Right renal pelvis (tissue), 4 donors: Measurements from ENCODE around the gene ALOX12B. TPM values are rescaled to one million over a fixed set of nuclear protein-coding genes. Genes with fewer than 3 reads are reported as not detected.
"Not testable (repeated sequence)": the region's sequence is repeated elsewhere in the genome, so short reads cannot be mapped to it uniquely, and the experiment has no call there.

Experiments
- DNase-seq, 4 donors: peaks; one replicate each; pipeline ENCODE4 v3.0.0-alpha.2; 2013; ENCODE audit warnings: low read depth in 4 of 4, low spot score in 3 of 4, missing footprints in 1 of 4
- polyA plus RNA-seq, 4 donors: library from polyadenylated mRNA; unstranded; fragments of 120-200 nt; gene quantifications; one replicate each; pipeline ENCODE4 v1.2.1, GENCODE V29; 2013; ENCODE audit not compliant: insufficient read length in 4 of 4

Gene ALOX12B
- polyA plus RNA-seq, 4 donors = 0.62 to 1.1 (median 0.71) TPM

DNA sequence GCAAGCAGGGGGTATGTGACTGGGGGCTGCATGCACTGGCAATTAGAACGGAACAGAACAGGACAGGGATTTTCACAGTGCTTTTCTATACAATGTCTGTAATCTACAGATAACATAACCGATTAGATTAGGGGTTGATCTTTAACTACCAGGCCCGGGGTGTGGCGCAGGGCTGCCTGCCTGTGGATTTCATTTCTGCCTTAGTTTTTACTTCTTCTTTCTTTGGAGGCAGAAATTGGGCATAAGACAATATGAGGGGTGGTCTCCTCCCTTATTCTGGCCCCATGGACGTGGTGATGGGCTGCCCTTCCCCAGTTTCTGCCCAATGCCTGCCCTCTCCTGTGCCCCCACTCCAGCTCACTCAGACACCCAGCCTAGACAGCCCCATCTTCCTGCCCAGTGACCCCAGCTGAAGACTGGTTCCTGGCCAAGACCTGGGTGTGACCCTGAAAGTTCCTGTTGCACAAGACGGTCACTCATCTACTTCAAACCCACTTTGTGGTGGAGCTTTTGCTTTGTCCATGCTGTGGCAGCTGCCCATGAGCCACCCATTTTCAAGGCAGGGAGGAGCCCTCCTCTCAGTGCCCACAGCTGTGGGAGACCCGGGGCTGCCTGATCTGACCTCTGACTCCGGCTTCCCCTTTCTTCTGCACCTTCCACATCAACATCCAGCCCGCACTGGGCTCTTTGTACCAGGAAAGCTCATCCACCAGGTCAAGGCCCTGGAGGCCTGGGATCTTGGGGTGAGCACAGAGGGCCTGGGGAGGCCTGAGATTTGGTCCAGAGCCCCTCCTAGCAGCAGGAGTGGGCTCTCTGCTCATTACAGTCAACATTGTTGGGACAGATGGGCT, 18.6 kb downstream of the ALOX12B start:
- DNase-seq = no peak

DNA sequence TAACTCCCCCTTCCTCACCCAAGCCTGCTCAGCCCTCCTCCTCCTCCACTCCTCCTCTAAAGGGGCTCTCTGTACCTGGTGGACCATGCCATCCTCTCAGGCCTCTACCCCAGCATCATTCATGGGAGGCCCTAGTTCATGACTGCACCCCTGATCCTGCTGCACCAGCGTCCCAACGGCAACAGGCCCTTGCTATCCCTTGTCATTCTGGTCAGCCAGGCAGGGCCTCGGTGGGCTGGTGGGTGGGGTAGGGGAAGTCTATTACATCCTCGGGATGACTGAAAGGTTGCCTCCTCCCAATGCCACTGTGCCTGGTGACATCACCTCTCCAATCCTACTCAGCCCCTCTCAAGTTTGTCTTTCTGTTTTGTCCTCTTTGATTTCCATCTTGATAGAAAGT, 19.7 kb downstream of the ALOX12B start:
- no peak for DNase-seq

DNA sequence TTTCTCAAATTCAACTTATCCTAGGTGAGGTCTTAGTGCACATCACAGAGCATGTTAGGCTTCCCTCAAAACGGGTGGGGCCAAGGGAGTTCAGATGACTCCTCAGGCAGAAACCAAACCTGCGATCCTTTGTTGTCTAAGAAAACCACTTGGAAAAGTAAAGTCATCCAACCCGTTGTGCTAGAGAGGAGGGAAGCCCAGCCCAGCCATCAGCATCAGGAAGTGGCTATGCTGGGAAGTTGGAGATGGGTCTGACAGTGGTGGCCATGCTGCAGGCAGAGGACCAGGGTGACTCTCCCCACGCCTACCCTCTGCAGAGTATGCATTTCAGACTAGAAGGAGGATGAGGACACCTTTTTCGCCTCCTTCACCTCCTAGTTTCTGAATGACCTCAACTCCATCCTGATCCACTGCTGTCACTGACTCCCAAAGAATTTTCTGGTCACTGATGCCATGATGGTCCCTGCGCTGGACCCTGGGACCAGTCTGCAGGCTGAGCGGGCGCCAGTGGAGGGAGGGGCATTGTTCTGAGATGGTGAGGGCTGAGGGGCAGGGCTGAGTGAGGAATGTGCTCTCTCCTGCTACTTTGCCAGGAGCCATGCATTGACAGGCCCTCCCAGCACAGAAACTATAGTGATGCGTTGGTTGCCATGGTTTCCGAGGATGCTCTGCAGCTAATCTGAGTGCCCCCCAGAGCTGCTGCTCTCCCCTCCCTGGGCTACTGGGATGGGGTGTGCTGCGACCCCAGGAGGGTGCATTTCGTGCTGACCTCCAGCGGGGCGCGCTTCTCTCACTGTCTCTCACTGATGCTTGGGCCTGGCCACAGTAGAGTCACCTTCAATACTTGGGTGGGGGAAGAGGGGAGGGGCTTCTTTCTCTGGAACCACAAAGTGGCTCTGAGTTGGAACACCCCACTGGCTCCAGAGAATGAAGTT, 20.4 kb downstream of the ALOX12B start:
- DNase-seq = no peak

DNA sequence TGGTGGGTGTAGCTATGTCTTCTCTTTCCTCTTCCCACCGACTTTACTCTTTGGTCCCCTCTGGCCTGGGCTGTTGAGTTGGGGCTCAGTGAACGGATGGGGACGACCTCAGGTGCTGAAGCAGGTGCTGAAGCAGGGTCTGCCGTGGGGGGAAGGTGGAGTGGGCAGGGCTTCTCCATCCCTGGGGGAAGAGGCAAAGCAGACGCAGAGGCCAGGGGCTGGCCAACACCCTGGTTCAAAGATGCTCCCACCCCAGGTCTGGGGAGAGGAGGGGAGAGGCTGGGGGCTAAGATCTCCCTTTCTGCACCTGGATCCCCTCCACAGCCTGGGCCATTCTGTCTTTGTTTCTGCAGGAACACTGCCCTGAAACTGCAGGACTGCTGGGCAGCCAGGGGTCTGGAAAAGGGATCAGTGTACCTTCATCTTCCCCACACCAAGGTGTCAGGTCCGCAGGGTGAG, 22.9 kb downstream of the ALOX12B start:
- no peak for DNase-seq

DNA sequence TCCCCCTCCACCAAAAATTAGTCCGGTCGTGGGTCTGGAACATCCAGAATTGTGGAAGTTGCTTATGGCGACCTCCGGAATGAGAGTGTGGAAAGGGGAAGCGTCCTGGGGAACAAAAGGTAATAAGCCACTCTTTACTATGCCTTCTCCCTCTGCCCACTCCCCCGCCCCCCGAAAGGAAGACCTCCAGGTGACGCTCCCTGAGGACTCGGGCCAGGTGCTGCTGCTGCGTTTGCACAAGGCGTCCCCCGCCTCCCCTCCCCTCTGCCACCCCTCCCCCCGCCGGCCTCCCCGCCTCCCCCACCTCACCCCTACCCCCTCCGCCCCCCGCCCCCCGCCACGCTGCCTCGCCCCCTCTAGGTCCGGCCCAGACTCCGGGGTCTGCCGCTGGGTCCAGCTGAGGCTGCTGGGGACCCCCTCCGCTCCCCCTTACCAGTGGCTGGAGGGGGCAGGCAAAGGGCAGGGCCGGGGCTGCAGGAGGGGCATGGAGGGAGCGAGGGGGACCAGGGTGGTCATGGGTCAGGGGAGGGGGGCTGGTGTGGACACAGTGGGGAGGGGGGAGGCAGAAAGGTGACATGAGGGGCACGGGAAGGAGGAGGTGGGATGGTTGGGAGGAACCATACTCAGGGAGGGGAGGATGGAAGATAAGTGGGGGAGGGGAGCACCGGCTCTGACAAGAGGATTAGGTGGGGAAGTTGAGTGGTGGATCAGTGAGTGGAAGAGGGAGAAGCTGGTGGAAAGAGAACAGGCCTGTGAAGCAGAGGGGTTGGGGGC, 23.6 kb downstream of the ALOX12B start:
- DNase-seq = no peak

DNA sequence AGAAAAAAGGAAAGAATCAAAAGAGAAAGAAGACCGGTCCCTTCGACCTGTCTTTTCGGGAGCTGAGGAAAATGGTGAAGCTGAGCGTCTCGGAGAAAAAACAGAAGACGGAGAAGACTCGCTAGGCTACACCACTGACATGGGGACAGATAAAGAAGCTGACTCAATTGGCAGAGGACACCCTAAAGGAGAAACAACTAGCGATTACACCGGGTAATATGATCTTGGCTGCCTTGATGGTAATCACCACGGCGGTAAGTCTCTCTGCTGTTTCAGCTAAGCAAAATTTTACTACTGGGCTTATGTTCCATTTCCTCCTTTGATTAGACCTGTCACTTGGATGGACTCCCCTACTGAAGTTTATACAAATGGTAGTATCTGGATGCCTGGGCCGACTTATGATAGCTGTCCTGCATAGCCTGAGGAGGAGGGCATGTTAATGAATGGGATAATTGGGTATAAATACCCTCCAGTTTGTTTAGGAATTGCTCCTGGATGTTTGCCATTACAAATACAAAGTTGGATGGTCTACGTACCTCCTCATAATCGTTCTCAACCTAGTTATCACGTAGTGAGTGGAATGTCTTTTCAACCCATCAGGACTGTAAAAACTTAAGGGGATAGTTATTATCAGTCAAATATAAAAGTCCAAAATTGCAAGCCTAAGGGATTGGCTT, 24.6 kb downstream of the ALOX12B start:
- no peak for DNase-seq

DNA sequence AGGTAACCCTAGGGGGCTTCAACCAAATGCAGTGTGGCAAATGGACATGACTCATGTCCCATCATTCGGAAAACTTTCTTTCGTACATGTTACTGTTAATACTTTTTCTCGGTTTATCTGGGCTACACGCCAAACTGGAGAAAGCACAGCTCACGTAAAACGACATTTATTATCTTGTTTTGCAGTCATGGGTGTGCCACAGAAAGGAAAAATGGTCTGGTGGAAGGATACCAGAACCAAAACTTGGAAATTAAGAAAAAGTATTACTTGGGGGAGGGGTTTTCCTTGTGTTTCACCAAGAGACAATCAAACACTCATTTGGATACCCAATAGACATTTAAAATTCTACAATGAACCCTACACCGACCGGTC, 25.1 kb downstream of the ALOX12B start:
- no peak for DNase-seq

DNA sequence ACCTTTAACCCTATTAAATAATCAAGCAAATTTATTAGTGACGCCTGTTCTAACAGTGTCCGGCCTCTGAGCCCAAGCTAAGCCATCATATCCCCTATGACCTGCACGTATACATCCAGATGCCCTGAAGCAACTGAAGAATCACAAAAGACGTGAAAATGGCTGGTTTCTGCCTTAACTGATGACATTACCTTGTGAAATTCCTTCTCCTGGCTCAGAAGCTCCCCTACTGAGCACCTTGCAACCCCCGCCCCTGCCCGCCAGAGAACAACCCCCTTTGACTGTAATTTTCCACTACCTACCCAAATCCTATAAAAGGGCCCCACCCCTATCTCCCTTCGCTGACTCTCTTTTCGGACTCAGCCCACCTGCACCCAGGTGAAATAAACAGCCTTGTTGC, 25.7 kb downstream of the ALOX12B start:
- DNase-seq = not testable (repeated sequence)

DNA sequence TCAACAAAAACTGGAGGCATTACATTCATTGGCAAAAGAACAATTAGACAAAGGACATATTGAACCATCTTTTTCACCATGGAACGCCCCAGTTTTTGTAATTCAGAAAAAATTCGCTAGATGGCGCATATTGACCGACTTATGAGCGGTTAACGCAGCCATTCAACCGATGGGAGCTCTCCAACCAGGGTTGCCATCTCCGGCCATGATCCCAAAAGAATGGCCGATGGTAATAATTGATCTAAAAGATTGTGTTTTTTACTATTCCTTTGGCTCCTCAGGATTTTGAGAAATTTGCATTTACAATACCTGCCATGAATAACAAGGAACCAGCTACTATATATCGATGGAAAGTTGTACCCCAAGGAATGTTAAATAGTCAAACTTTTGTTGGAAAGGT, 27.2 kb downstream of the ALOX12B start:
- no peak for DNase-seq

DNA sequence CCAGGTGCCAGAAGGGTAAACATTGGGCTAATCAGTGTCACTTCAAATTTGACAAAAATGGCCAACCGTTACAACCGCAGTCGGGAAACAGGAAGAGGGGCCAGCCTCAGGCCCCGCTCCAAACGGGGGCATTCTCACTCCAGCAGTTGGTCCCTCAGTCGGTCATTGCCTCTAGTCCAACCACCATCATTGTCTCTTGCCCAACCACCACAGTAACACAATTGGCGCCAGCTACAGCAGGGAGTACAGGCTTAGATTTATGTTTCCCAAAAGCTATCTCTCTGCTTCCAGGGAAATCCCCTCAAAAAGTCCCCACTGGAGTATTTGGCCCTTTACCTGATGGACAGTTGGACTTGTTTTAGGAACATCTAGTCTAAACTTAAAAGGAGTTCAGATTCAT, 28.4 kb downstream of the ALOX12B start:
- no peak for DNase-seq

DNA sequence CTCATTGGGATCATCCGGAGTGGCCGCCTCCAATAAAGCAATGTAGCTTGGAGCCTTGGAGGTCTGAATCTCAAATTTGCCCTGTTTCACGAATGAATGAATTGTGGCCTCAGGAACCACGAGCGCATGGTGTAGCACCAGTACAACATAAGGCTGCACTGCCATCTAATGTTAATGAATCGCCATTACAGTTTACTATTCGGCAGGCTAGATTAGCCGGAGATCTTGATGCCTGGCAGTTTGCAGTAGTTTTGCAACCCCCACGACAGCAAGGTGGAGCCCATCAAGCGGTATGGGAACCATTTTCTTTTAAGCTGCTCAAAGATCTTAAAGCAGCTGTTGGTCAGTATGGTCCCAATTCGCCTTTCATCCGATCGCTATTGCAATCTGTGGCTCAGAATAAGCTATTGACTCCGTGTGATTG, 29.8 kb downstream of the ALOX12B start:
- peak in 3 of 4 donors; percentile 66 to 72 (median 69) for DNase-seq

DNA sequence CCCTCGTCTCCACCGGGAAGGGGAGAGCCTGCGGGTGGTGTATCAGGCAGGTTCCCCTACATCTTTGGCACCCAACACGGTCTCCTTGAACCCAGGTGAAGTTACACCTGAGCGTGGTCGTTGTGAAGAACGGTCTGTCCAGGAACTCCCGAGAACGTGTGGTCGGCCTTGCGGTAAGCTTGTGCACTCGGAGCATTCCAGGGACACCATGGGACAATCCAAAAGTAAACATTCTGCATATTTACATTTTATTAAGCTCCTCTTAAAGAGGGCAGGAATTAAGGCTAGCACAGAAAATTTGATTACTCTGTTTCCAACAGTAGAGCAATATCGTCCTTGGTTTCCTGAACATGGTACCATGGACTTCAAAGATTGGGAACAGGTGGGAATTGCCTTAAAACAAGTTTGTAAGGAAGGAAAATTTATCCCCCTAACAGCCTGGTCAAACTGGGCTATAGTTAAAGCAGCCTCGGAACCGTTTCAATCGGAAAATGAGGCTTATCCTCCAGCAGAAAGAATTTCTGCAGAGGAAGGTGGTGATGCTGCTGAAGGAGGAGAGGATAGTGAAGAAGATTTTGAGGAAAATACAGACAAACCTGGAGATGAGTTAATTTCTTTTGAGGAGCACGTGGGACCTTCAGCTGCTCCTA, 30.4 kb downstream of the ALOX12B start:
- DNase-seq = no peak

DNA sequence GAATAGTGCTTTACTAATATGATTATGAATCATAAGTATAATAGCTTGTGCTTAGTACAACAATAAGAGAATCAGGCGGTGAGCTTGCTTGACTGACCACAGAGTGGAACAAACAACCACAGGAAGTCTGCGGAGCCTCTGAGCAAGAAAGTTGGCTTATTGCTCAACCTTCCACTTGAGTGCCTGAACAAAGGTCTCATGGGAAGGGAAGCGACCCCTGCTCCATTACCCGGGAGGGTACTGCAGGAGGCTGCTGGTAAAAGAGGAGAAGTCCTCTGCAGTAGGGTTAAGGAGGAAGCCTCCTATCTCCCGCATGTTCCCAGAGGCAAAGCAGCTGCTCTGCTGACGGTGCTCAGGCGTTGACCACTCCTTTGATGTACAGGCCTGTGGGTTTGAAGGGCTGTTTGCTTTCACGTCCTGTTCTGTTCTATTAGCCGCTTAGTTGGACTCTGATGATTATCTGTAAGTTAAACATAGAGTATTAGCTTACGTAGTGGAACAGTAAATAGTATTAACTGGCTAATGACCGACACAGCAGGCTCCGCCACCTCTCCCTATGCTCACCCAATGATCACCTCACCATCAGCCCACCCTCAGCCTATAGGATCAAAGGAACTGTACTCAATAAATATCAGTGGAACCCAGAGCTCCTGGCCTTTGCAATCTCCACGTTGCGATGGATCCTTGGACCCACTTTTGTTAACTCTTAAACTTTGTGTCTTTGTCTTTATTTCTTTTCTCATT, 31.1 kb downstream of the ALOX12B start:
- DNase-seq = no peak

DNA sequence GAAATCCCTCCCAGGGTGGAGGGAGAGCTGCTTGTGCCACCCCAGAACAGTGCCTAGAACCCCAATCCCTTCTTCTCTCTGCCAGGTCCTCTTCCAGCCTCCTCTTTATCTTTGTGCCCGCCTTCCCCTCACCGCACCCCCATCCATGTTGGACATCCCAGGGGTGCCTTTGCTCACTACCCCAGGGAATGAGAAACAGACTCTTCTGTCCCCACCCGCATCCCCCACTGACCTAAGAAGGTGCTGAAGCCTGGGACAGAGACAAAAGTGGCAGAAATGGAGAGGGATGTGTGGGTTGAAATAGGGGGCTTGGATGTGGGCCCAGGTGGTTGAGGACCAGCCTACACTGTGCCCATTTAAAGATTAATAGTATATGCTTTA, 31.7 kb downstream of the ALOX12B start:
- no peak for DNase-seq

DNA sequence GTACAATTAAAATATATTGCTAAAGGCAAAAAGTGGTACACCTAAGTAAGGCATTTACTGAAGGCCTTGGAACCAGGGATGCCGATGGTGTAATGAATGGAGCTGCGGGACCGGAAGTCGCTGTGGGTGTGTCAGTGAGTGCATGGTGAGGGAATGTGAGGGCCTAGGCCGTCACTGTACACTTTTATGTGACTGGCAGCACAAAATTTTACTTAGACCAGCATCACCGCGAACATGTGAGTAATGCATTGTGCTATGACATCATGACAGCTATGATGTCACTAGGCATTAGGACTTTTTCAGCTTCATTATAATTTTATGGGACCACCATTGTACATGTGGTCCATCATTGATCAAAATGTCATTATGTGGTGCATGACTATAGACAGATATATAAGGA, 33.9 kb downstream of the ALOX12B start:
- no peak for DNase-seq

DNA sequence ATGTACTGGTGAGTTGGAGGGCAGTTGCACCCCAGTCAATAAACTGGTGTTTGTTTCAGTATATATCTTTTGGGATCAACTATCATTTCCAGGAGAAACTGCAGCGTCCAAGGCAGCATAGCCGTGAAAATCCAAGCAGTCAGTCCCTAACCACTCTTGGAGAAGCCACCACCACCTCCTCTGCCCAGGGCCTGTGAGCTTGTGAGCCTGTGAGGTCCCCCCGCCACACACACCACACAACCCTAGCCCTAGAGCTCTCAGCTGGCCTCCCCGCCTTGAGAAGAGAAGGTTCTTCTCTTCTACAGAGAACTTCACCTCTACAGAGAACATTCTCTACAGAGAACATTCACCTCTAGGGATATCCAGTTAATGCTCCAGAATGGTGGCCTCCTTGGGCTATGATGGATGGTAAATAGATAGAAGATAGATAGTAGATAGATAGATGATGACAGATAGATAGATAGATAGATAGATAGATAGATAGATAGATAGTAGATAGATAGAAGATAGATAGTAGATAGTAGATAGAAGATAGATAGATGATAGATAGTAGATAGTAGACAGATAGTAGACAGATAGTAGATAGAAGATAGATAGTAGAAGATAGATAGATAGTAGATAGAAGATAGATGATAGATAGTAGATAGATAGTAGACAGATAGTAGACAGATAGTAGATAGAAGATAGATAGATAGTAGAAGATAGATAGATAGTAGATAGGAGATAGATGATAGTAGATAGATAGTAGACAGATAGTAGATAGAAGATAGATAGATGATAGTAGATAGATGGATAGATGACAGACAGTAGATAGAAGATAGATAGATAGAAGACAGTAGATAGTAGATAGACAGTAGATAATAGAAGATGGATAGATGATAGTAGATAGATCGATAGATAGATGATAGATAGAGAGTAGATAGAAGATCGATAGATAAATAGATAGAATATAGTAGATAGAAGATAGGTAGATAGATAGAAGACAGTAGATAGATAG, 35.0 kb downstream of the ALOX12B start:
- no peak for DNase-seq

DNA sequence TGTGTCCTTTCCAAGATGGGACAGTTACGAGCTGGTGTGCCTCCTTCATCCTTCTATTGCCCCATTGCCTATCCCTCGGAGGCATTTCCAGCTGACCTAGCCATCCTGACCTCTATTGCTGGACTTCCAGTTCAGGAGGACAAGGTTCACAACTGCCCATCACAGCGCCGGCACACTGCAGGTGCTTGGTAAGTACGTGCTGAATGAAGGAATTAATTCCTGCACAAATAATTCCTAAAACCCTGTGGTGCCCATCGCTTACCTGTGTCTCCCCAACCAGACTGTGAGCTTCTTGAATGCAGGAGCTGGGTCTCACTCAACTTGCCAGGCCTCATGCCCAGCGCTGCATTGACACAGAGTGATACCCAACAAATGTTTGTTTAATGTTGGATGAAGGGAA, 35.7 kb downstream of the ALOX12B start:
- no peak for DNase-seq

DNA sequence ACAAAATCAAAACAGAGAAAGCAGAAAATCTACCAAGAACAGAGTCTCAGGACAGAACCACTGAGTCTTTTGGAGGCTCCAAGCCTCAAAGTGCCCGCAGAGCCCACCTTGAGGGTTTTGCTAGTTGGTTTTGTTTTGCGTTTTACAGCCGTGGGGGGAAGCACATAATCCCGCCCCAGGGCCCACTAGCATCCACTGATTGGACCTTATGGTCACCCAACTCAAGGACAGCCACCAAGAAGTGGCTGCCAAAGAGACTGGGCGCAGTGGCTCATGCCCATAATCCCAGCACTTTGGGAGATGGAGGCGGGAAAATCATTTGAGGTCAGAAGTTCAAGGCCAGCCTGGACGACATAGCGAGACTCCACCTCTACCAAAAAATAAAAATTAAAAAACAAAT, 38.8 kb downstream of the ALOX12B start:
- no peak for DNase-seq
